ENCODE results near the gene DCLRE1C. TPM values are rescaled to one million over a fixed set of nuclear protein-coding genes. Genes with fewer than 3 reads are reported as not detected.

The DCLRE1C gene
- total and polyA plus RNA-seq, 2 of the 8 experiments (the other 6 are each of a cell fraction or from before 2014, with no cell fraction given): 0.77 to 7.4 TPM

DNA sequence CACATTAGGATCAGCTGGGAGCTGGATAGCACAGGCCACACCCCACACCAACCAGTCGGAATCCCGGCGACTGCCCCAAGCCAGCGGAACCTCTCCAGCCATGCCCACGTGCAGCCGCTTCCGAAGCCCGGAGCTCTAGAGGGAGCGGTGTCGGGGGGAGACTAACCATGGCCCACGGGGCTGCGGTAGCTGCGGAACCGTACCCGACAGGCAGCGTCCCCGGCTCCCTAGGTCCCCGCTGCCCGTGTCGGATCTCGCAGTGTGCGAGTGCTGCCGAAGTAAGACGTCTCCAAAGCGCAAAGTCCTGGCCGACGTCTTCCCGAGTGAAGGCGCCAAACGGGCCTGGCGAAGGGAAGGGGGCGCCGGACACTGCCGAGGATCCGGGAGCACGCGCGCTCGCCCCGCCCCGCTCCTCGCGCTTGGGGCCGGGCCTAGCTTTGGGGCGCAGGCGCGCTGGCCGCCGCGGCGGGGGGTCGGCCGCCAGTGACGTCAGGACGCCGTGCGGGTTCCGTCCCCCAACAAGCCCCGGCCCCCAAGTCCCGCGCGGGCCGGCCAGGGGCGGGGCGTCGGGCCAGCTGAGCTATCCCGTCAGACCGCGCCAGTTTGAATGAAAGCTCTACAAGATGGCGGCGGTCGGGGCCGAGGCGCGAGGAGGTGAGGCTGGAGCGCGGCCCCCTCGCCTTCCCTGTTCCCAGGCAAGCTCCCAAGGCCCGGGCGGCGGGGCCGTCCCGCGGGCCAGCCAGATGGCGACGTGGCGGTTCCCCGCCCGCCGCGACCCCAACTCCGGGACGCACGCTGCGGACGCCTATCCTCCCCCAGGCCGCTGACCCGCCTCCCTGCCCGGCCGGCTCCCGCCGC lies 75.4 kb downstream of the DCLRE1C start, which contains the start of gene SUV39H2 (continued):
- TF ChIP-seq, protein P1, sequence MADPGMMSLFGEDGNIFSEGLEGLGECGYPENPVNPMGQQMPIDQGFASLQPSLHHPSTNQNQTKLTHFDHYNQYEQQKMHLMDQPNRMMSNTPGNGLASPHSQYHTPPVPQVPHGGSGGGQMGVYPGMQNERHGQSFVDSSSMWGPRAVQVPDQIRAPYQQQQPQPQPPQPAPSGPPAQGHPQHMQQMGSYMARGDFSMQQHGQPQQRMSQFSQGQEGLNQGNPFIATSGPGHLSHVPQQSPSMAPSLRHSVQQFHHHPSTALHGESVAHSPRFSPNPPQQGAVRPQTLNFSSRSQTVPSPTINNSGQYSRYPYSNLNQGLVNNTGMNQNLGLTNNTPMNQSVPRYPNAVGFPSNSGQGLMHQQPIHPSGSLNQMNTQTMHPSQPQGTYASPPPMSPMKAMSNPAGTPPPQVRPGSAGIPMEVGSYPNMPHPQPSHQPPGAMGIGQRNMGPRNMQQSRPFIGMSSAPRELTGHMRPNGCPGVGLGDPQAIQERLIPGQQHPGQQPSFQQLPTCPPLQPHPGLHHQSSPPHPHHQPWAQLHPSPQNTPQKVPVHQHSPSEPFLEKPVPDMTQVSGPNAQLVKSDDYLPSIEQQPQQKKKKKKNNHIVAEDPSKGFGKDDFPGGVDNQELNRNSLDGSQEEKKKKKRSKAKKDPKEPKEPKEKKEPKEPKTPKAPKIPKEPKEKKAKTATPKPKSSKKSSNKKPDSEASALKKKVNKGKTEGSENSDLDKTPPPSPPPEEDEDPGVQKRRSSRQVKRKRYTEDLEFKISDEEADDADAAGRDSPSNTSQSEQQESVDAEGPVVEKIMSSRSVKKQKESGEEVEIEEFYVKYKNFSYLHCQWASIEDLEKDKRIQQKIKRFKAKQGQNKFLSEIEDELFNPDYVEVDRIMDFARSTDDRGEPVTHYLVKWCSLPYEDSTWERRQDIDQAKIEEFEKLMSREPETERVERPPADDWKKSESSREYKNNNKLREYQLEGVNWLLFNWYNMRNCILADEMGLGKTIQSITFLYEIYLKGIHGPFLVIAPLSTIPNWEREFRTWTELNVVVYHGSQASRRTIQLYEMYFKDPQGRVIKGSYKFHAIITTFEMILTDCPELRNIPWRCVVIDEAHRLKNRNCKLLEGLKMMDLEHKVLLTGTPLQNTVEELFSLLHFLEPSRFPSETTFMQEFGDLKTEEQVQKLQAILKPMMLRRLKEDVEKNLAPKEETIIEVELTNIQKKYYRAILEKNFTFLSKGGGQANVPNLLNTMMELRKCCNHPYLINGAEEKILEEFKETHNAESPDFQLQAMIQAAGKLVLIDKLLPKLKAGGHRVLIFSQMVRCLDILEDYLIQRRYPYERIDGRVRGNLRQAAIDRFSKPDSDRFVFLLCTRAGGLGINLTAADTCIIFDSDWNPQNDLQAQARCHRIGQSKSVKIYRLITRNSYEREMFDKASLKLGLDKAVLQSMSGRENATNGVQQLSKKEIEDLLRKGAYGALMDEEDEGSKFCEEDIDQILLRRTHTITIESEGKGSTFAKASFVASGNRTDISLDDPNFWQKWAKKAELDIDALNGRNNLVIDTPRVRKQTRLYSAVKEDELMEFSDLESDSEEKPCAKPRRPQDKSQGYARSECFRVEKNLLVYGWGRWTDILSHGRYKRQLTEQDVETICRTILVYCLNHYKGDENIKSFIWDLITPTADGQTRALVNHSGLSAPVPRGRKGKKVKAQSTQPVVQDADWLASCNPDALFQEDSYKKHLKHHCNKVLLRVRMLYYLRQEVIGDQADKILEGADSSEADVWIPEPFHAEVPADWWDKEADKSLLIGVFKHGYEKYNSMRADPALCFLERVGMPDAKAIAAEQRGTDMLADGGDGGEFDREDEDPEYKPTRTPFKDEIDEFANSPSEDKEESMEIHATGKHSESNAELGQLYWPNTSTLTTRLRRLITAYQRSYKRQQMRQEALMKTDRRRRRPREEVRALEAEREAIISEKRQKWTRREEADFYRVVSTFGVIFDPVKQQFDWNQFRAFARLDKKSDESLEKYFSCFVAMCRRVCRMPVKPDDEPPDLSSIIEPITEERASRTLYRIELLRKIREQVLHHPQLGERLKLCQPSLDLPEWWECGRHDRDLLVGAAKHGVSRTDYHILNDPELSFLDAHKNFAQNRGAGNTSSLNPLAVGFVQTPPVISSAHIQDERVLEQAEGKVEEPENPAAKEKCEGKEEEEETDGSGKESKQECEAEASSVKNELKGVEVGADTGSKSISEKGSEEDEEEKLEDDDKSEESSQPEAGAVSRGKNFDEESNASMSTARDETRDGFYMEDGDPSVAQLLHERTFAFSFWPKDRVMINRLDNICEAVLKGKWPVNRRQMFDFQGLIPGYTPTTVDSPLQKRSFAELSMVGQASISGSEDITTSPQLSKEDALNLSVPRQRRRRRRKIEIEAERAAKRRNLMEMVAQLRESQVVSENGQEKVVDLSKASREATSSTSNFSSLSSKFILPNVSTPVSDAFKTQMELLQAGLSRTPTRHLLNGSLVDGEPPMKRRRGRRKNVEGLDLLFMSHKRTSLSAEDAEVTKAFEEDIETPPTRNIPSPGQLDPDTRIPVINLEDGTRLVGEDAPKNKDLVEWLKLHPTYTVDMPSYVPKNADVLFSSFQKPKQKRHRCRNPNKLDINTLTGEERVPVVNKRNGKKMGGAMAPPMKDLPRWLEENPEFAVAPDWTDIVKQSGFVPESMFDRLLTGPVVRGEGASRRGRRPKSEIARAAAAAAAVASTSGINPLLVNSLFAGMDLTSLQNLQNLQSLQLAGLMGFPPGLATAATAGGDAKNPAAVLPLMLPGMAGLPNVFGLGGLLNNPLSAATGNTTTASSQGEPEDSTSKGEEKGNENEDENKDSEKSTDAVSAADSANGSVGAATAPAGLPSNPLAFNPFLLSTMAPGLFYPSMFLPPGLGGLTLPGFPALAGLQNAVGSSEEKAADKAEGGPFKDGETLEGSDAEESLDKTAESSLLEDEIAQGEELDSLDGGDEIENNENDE (IDR thresholded peaks at IDR 0.05; ENCODE audit: insufficient replicate concordance, low read length): no peak
- TF ChIP-seq SUZ12 (IDR thresholded peaks at IDR 0.05; ENCODE audit: low read length) (no peak), GABPA (IDR thresholded peaks at IDR 0.05; ENCODE audit: borderline replicate concordance, insufficient read depth, low read length) (no peak), SP1 (IDR thresholded peaks at IDR 0.05; ENCODE audit: low read depth, low read length) (0 out of 2 replicates have a peak, but pooled peaks have one; percentile 24), HDAC6 (IDR thresholded peaks at IDR 0.05; ENCODE audit: low read depth, low read length) (no peak), CHD1 (IDR thresholded peaks at IDR 0.05; ENCODE audit: low read depth, low read length) (no peak), RNF2 (IDR thresholded peaks at IDR 0.05; ENCODE audit: borderline replicate concordance, low read depth, low read length, missing control alignments, poor library complexity, severe bottlenecking) (no peak), CTBP2 (IDR thresholded peaks at IDR 0.05; ENCODE audit: borderline replicate concordance, insufficient read depth, insufficient read length, low read length) (no peak), JUND (IDR thresholded peaks at IDR 0.05; ENCODE audit: low read length) (no peak)

Measured in H1 (cell line).